ENCODE measurements around the gene NPL.

DNA sequence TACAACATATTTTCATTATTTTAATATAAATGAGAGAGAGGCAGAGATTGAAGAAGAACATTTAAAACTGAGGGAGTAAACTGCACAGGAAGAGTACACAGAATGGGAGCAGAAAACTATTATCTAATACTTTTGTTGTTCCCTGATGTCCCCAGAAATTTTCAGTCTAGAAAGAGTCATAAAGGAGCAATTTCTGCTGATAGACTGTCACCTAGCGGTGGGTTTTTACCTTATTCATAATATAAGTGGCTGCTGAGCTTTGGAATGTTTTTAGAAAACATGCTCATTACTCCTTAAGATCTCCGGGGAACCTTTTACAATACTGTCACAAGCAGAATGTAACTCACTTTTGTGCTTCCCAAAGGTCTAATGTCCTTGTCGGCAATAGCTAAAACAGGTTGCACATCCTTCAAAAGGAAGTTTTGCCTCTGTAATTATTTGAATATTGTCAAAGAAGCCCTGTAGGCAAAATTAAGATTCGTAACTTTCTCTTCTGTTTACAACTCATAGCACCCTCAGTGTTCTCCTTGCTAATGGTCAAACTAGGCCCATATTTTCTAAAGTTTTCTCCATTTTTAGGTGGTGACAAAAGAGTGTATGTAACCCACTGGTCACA lies 4.9 kb upstream of the NPL start:
- TF ChIP-seq, protein P1, sequence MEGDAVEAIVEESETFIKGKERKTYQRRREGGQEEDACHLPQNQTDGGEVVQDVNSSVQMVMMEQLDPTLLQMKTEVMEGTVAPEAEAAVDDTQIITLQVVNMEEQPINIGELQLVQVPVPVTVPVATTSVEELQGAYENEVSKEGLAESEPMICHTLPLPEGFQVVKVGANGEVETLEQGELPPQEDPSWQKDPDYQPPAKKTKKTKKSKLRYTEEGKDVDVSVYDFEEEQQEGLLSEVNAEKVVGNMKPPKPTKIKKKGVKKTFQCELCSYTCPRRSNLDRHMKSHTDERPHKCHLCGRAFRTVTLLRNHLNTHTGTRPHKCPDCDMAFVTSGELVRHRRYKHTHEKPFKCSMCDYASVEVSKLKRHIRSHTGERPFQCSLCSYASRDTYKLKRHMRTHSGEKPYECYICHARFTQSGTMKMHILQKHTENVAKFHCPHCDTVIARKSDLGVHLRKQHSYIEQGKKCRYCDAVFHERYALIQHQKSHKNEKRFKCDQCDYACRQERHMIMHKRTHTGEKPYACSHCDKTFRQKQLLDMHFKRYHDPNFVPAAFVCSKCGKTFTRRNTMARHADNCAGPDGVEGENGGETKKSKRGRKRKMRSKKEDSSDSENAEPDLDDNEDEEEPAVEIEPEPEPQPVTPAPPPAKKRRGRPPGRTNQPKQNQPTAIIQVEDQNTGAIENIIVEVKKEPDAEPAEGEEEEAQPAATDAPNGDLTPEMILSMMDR (IDR thresholded peaks at IDR 0.05) = peak; percentile 69 to 81 (median 79)
- TF ChIP-seq POLR2A (IDR thresholded peaks at IDR 0.05; ENCODE audit: low read depth) (no peak), POLR2AphosphoS5 (IDR thresholded peaks at IDR 0.05) (no peak)
